ENCODE data around the gene CHMP4B.

DNA sequence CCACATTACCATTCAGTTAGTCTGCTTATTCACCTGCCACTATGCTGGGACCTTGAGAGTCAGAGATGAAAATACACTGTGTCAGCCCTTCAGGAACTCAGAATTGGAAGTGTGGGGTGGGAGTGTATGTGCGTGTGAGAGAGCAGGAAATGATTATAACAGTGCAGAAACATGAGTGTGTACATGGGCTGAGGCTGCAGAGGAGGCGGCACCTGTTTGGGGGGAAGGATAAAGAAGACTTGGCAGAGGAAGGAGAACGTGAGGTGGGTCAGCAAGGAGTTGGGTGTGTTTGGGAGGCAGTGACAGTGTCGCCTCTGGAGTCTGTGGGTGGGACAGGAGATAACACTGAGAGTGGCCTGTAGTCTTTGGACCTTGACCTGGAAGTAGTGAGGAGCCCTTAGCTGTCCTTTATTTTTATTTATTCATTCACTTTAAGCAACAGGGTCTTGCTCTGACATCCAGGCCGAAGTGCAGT is 3.1 kb downstream of the CHMP4B start:
- TF ChIP-seq POLR2A (IDR thresholded peaks at IDR 0.05) = no peak
- TF ChIP-seq, protein P1, sequence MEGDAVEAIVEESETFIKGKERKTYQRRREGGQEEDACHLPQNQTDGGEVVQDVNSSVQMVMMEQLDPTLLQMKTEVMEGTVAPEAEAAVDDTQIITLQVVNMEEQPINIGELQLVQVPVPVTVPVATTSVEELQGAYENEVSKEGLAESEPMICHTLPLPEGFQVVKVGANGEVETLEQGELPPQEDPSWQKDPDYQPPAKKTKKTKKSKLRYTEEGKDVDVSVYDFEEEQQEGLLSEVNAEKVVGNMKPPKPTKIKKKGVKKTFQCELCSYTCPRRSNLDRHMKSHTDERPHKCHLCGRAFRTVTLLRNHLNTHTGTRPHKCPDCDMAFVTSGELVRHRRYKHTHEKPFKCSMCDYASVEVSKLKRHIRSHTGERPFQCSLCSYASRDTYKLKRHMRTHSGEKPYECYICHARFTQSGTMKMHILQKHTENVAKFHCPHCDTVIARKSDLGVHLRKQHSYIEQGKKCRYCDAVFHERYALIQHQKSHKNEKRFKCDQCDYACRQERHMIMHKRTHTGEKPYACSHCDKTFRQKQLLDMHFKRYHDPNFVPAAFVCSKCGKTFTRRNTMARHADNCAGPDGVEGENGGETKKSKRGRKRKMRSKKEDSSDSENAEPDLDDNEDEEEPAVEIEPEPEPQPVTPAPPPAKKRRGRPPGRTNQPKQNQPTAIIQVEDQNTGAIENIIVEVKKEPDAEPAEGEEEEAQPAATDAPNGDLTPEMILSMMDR (IDR thresholded peaks at IDR 0.05) = no peak
- no peak for TF ChIP-seq EP300 (IDR thresholded peaks at IDR 0.05)
